ENCODE results near the gene LRRC4B.
"Not testable (repeated sequence)": the region's sequence is repeated elsewhere in the genome, so short reads cannot be mapped to it uniquely, and the experiment has no call there.

Gene LRRC4B, protein sequence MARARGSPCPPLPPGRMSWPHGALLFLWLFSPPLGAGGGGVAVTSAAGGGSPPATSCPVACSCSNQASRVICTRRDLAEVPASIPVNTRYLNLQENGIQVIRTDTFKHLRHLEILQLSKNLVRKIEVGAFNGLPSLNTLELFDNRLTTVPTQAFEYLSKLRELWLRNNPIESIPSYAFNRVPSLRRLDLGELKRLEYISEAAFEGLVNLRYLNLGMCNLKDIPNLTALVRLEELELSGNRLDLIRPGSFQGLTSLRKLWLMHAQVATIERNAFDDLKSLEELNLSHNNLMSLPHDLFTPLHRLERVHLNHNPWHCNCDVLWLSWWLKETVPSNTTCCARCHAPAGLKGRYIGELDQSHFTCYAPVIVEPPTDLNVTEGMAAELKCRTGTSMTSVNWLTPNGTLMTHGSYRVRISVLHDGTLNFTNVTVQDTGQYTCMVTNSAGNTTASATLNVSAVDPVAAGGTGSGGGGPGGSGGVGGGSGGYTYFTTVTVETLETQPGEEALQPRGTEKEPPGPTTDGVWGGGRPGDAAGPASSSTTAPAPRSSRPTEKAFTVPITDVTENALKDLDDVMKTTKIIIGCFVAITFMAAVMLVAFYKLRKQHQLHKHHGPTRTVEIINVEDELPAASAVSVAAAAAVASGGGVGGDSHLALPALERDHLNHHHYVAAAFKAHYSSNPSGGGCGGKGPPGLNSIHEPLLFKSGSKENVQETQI

DNA sequence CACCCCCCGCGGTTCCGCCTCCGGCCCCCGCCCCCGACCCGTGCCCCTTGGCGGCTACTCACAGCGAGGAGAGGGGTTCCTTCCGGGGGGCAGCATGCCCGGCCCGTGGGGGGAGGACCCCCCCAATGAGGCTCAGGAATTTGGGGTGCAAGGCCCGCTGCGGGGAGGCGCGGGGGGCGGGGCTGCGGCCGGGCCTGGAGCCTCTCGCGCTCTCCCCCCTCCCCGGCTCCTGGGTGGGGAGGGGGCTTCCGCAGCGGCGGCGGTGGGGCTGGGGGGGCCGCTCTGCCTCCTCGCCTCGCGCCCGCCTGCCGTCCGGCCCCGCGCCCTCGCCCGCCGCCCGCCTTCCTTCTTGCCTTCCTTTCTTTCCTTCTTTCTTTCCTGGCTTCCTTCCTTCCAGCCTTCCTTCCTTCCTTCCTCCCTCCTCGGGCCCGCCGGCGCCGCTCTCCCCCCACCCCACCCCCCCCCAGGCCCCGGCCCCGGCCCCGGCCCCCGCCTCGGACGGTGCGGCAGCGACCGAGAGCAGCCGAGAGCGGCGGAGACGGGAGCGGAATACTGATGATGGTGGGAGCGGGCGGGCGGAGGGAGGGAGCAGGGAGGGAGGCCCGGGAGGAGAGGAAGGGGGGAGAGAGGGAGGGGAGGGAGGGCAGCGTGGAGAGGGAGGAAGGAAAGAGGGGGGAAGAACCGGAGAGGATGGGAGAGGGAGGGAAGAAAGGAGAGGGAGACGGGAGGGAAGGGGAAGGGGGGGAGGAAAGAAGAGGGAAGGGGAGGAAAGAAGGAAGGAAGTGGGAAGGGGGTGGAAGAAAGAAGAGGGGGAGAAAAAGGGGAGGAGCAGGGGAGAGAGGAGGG lies at the start of gene LRRC4B:
TSS of gene LRRC4B (minus strand) at position 554 of the 846 bp plus-strand sequence. CDS start 19,597 bp downstream, outside the sequence.
- DNase-seq (ENCODE audit: low read depth), result no peak
- TF ChIP-seq, protein P1, sequence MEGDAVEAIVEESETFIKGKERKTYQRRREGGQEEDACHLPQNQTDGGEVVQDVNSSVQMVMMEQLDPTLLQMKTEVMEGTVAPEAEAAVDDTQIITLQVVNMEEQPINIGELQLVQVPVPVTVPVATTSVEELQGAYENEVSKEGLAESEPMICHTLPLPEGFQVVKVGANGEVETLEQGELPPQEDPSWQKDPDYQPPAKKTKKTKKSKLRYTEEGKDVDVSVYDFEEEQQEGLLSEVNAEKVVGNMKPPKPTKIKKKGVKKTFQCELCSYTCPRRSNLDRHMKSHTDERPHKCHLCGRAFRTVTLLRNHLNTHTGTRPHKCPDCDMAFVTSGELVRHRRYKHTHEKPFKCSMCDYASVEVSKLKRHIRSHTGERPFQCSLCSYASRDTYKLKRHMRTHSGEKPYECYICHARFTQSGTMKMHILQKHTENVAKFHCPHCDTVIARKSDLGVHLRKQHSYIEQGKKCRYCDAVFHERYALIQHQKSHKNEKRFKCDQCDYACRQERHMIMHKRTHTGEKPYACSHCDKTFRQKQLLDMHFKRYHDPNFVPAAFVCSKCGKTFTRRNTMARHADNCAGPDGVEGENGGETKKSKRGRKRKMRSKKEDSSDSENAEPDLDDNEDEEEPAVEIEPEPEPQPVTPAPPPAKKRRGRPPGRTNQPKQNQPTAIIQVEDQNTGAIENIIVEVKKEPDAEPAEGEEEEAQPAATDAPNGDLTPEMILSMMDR (conservative IDR thresholded peaks at IDR 0.05; ENCODE audit: low read depth, low read length), result no peak
- H3K4me3 ChIP-seq (ENCODE audit: low read depth, low read length), result no peak within 1 kb of the TSS

DNA sequence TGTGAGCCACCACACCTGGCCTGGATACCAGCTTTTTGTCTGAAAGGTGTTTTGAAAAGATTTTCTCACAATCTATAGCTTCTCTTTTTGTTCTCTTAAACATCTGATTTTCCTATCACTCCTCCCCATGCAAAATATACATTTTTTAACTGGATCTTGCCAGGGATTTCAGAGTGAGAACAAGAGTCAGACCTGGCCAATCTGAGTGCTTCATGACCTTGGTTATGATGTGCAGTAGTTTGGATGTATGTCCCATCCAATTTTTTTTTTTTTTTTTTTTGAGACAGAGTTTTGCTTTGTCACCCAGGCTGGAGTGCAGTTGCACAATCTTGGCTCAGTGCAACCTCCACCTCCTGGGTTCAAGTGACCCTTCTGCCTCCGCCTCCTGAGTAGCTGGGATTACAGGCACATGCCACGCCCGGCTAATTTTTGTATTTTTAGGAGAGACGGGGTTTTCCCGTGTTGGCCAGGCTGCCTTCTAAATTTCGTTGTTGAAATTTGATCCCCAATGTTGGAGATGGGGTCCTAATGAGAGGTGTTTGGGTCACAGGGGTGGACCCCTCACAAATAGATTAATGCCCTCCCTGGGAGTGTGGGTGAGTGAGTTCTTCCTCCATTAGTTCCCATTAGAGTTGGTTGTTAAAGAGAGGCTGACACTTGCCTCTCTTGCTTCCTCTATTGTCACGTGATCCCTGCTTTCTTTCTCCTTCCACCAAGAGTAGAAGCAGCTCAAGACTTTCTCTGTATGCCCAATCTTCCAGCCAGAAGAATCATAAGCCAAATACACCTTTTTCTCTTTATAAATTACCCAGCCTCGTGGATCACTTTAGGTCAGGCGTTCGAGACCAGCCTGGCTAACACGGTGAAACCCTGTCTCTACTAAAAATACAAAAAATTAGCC lies 44.5 kb upstream of the LRRC4B start:
- DNase-seq (ENCODE audit: low read depth); H3K4me3 ChIP-seq (ENCODE audit: low read depth, low read length): not testable (repeated sequence)

DNA sequence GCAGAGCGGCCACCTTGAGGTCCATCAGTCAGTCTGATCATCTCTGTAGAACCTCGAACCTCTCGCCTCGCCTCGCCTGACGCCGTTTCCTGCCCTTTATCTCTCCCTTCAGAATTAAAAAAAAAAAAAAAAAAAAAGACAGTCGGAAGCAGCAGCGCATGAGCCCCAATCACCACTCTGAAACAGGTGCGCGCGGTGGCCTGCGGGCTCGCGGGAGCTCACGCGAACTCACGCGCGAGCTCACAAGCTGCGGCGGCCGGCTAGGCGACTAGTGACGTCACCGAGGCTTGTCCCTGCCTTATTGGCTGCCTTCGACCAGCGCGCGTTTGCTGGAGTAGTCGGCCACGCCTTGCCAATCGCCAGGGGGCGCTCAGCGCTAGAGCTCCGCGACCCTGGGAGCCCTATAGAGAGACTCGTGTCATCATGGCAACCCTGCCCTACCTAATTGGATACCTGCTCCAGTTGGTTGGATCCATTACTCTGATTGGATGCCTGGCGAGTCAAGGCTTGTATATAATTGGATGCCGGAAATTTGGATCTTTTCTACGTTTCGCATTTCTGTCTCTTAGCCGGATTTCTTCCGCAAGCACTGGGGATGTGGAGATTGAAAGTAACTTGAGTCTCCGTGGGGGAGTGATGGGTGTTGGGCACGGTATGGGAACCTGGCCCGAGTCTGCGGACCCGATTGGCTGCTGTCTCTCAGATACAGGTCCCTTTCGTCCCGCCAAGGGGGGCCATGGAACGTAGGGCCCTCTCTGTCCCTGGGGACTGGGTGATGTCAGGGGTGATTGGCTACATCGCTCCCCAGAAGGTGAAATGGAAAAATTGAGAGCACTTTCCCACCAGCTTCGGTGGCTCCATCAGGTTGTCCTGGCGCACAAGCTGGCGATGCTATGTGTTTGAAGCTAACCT lies 39.9 kb upstream of the LRRC4B start:
- DNase-seq (ENCODE audit: low read depth), result peak; percentile 36
- H3K4me3 ChIP-seq (ENCODE audit: low read depth, low read length), result no peak overlapping the region
- TF ChIP-seq, protein P1 (conservative IDR thresholded peaks at IDR 0.05; ENCODE audit: low read depth, low read length), result no peak

DNA sequence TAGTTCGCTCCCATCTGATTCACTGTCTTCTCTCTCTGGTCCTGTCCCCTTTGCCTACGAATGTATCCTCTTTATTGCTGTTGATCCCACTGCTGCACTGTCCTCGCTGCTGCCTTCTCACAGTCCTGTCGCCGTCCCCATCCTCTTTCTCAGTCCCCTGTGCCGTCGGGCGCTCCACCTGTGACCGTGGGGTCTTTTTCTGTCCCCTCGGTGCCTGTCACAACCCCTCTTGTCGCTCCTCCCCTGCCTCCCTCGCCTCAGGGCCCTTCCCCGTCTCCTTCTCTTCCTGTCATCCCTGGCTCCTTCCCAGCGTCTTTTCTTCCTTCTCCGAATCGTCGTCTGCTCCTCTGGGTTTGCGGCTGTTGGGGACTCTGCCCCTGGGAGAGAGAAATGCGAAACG lies 39.2 kb upstream of the LRRC4B start:
- no peak for DNase-seq (ENCODE audit: low read depth)
- TF ChIP-seq, protein P1 (conservative IDR thresholded peaks at IDR 0.05; ENCODE audit: low read depth, low read length), result no peak
- H3K4me3 ChIP-seq (ENCODE audit: low read depth, low read length), result no peak overlapping the region

DNA sequence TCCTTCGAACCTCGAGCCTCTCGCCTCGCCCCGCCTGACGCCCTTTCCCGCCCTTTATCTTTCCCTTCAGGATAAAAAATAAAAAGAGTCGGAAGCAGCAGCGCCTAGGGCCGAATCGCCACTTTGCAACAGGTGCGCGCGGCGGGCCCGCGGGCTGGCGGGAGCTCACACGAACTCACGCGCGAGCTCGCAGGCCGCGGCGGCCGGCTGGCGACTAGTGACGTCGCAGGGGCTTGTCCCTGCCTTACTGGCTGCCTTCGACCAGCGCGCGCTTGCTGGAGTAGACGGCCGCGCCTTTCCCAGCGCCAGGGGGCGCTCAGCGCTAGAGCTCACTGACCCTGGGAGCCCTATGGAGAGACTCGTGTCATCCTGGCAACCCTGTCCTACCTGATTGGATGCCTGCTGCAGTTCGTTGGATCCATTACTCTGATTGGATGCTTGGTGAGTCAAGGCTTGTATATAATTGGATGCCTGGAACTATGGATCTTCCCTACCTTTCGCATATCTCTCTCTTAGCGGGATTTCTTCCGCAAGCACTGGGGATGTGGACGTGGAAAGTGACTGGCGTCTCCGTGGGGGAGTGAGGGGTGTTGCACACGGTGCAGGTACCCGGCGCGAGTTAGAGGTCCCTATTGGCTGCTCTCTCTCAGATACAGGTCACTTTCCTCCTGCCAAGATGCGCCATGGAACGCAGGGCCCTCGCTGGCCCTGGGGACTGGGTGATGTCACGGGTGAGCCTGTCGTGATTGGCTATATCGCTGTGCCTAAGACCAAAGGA lies 38.0 kb upstream of the LRRC4B start:
- not testable (repeated sequence) for H3K4me3 ChIP-seq (ENCODE audit: low read depth, low read length); DNase-seq (ENCODE audit: low read depth)

DNA sequence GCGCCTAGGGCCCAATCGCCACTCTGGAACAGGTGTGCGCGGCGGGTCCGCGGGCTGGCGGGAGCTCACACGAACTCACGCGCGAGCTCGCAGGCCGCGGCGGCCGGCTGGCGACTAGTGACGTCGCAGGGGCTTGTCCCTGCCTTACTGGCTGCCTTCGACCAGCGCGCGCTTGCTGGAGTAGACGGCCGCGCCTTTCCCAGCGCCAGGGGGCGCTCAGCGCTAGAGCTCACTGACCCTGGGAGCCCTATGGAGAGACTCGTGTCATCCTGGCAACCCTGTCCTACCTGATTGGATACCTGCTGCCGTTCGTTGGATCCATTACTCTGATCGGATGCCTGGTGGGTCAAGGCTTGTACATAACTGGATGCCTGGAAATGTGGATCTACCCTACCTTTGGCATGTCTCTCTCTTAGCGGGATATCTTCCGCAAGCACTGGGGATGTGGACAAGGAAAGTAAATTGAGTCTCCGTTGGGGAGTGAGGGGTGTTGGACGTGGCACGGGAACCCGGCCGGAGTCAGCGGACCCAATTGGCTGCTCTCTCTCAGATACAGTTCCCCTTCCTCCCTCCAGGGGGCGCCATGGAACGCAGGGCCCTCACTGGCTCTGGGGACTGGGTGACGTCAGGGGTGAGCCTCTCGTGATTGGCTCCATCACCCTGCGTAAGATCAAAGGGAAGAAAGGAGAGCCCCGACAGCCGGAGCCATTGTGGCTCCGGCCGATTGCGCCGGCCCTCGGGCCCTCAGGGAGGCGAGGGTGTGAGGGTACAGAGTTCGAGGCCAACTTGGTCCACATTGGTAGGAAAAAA lies 36.2 kb upstream of the LRRC4B start:
- not testable (repeated sequence) for DNase-seq (ENCODE audit: low read depth); H3K4me3 ChIP-seq (ENCODE audit: low read depth, low read length)

Data from choroid plexus epithelial cell (primary cell).